ENCODE data around the gene IRF2BPL. TPM values are rescaled to one million over a fixed set of nuclear protein-coding genes. Genes with fewer than 3 reads are reported as not detected.
A peak's percentile ranks its signal among the peaks of the same experiment; 100 is the strongest.

The IRF2BPL gene
- total RNA-seq, 1 experiment from 2014 or later = 74.6 TPM

DNA sequence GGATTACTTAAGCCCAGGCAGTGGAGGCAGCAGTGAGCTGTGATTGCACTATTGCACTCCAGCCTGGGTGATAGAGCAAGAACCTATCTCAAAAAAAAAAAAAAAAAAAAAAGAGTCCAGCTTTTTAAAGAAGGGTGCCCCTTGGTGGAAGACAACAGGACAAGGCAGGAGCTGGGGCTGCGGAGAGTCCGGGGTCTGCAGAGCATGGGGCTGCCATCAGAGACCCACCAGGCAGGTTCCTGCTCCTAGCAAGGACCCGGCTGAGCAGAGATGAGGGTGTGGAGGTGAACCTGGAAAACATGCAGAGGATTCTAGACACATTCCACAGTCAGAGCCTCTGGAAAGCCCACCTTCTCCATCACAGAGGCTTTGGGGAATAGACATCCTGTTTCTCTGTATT, 48.5 kb upstream of the IRF2BPL start:
- Histone ChIP-seq H4K20me1 (ENCODE audit: insufficient read depth) (no peaks in the 10 kb centered on the region), H3K79me2 (ENCODE audit: insufficient read depth, low read length) (no peaks in the 10 kb centered on the region), H3K4me2 (ENCODE audit: low read length) (no peak overlapping the region), H3K27ac (ENCODE audit: low read depth, low read length) (no peak overlapping the region), H3K4me3 (replicated peaks in 1 of 2; ENCODE audit: low read depth in 1 of 2, low read length in 2 of 2) (no peak overlapping the region), H3K36me3 (ENCODE audit: control insufficient read depth in 1 of 2, insufficient read depth in 2 of 2, low read length in 2 of 2) (no peaks in the 10 kb centered on the region), H3K9ac (ENCODE audit: low read length) (no peak overlapping the region), H3K9me2 (ENCODE audit: insufficient read depth) (no peaks in the 10 kb centered on the region), H3K4me1 (ENCODE audit: control insufficient read depth in 1 of 2, insufficient read depth in 2 of 2, low read length in 2 of 2) (peaks cover 11 to 22% of the 10 kb centered on the region in 2 experiments), H2AFZ (ENCODE audit: low read depth, low read length, poor library complexity, severe bottlenecking) (no peak overlapping the region), H3K27me3 (ENCODE audit: insufficient read depth, low read length) (no peaks in the 10 kb centered on the region), H3K9me3 (ENCODE audit: control insufficient read depth in 1 of 2, insufficient read depth in 1 of 2, low read depth in 1 of 2, low read length in 2 of 2) (peaks cover 0 to 4% of the 10 kb centered on the region in 2 experiments; a peak in 1 of 4 replicates)
- ATAC-seq (no peak; the same call in 1 of the 2 replicates), DNase-seq (ENCODE audit: low read depth, low spot score) (no peak)
- RAD21 ChIA-PET (ENCODE audit: low non-redundant PET in 1 of 2, low total read pairs in 2 of 2, uncharacterized antibody in 2 of 2, unreplicated experiment in 2 of 2) = interaction anchor here (1.0 to 1.3 kb wide), 2 partner anchors 9 to 201 kb away, joined by 3 to 4 read pairs; no protein-coding TSS in a partner anchor
- TF ChIP-seq CBX3 (IDR thresholded peaks at IDR 0.05; ENCODE audit: low read depth) = no peak
- TF ChIP-seq TCF7L2 (IDR thresholded peaks at IDR 0.05; ENCODE audit: borderline replicate concordance, extremely low read depth, insufficient read depth, insufficient read length) = no peak
- TF ChIP-seq SRF (IDR thresholded peaks at IDR 0.05; ENCODE audit: low read depth) = no peak
- no peak for TF ChIP-seq YY1 (IDR thresholded peaks at IDR 0.05; ENCODE audit: extremely low read depth, insufficient replicate concordance, low read depth, low read length)
- TF ChIP-seq, protein P1, sequence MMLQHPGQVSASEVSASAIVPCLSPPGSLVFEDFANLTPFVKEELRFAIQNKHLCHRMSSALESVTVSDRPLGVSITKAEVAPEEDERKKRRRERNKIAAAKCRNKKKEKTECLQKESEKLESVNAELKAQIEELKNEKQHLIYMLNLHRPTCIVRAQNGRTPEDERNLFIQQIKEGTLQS (IDR thresholded peaks at IDR 0.05) = no peak
- CTCF ChIA-PET = interaction anchor here (0.6 to 2.0 kb wide), 7 partner anchors 9 to 239 kb away, joined by 3 to 11 read pairs (median 4); no protein-coding TSS in a partner anchor
- BruUV-seq (replicated peaks) = no TSS peak
- intact Hi-C loops (cut with micrococcal nuclease) = no loop called here
- POLR2A ChIA-PET = interaction anchor here (0.7 to 1.2 kb wide), 4 partner anchors 19 to 74 kb away, joined by 3 to 4 read pairs (median 3); no protein-coding TSS in a partner anchor

DNA sequence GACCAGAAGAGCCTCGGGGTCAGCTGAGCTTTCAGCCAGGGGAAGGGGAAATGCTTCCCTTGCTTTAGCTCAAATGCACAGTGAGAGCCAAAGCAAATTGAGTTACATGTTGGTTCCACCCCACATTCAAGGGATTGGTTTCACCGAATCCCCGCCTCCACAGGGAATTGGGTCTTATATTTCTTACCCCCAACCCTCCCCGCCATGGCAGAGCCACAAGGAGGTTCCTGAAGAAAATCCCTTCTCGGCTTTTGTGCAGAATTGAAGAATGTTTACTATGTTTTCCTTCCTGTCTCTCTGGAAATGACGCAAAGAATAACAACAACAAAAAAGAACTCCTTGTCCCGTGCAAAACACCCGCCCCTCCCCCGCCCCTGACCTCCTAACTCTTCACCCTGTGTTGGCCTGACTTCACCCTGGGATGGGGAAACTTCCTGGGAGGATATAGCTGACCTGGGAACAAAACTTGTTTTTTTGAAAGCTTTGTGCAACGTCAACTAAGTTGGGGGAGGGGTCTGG, 47.7 kb upstream of the IRF2BPL start:
- Histone ChIP-seq H3K9me3 (ENCODE audit: control insufficient read depth in 1 of 2, insufficient read depth in 1 of 2, low read depth in 1 of 2, low read length in 2 of 2) (peaks cover 0 to 4% of the 10 kb centered on the region in 2 experiments; a peak in 1 of 4 replicates), H3K9ac (ENCODE audit: low read length) (no peak overlapping the region), H3K4me1 (ENCODE audit: control insufficient read depth in 1 of 2, insufficient read depth in 2 of 2, low read length in 2 of 2) (peaks cover 19 to 31% of the 10 kb centered on the region in 2 experiments), H2AFZ (ENCODE audit: low read depth, low read length, poor library complexity, severe bottlenecking) (peak overlapping the region; percentile 61), H3K9me2 (ENCODE audit: insufficient read depth) (no peaks in the 10 kb centered on the region), H3K27me3 (ENCODE audit: insufficient read depth, low read length) (no peaks in the 10 kb centered on the region), H3K79me2 (ENCODE audit: insufficient read depth, low read length) (no peaks in the 10 kb centered on the region), H3K4me2 (ENCODE audit: low read length) (no peak overlapping the region), H3K36me3 (ENCODE audit: control insufficient read depth in 1 of 2, insufficient read depth in 2 of 2, low read length in 2 of 2) (no peaks in the 10 kb centered on the region), H3K27ac (ENCODE audit: low read depth, low read length) (no peak overlapping the region), H3K4me3 (replicated peaks in 1 of 2; ENCODE audit: low read depth in 1 of 2, low read length in 2 of 2) (no peak overlapping the region), H4K20me1 (ENCODE audit: insufficient read depth) (no peaks in the 10 kb centered on the region)
- POLR2A ChIA-PET = interaction anchor here (0.7 to 1.2 kb wide), 2 partner anchors 20 to 54 kb away, joined by 3 to 4 read pairs; no protein-coding TSS in a partner anchor
- intact Hi-C loops (cut with micrococcal nuclease) = no loop called here
- RAD21 ChIA-PET (ENCODE audit: low non-redundant PET in 1 of 2, low total read pairs in 2 of 2, uncharacterized antibody in 2 of 2, unreplicated experiment in 2 of 2) = interaction anchor here (1.0 to 1.3 kb wide), 2 partner anchors 9 to 200 kb away, joined by 3 to 4 read pairs; no protein-coding TSS in a partner anchor
- TF ChIP-seq TCF7L2 (IDR thresholded peaks at IDR 0.05; ENCODE audit: borderline replicate concordance, extremely low read depth, insufficient read depth, insufficient read length) = no peak
- TF ChIP-seq EZH2 (IDR thresholded peaks at IDR 0.05) = no peak
- TF ChIP-seq CEBPB (IDR thresholded peaks at IDR 0.05; ENCODE audit: low read depth) = no peak
- TF ChIP-seq, protein P2, sequence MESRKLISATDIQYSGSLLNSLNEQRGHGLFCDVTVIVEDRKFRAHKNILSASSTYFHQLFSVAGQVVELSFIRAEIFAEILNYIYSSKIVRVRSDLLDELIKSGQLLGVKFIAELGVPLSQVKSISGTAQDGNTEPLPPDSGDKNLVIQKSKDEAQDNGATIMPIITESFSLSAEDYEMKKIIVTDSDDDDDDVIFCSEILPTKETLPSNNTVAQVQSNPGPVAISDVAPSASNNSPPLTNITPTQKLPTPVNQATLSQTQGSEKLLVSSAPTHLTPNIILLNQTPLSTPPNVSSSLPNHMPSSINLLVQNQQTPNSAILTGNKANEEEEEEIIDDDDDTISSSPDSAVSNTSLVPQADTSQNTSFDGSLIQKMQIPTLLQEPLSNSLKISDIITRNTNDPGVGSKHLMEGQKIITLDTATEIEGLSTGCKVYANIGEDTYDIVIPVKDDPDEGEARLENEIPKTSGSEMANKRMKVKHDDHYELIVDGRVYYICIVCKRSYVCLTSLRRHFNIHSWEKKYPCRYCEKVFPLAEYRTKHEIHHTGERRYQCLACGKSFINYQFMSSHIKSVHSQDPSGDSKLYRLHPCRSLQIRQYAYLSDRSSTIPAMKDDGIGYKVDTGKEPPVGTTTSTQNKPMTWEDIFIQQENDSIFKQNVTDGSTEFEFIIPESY (IDR thresholded peaks at IDR 0.05; ENCODE audit: extremely low read depth, insufficient replicate concordance, low read length) = no peak
- TF ChIP-seq JUND (IDR thresholded peaks at IDR 0.05) = no peak
- TF ChIP-seq, protein P3, sequence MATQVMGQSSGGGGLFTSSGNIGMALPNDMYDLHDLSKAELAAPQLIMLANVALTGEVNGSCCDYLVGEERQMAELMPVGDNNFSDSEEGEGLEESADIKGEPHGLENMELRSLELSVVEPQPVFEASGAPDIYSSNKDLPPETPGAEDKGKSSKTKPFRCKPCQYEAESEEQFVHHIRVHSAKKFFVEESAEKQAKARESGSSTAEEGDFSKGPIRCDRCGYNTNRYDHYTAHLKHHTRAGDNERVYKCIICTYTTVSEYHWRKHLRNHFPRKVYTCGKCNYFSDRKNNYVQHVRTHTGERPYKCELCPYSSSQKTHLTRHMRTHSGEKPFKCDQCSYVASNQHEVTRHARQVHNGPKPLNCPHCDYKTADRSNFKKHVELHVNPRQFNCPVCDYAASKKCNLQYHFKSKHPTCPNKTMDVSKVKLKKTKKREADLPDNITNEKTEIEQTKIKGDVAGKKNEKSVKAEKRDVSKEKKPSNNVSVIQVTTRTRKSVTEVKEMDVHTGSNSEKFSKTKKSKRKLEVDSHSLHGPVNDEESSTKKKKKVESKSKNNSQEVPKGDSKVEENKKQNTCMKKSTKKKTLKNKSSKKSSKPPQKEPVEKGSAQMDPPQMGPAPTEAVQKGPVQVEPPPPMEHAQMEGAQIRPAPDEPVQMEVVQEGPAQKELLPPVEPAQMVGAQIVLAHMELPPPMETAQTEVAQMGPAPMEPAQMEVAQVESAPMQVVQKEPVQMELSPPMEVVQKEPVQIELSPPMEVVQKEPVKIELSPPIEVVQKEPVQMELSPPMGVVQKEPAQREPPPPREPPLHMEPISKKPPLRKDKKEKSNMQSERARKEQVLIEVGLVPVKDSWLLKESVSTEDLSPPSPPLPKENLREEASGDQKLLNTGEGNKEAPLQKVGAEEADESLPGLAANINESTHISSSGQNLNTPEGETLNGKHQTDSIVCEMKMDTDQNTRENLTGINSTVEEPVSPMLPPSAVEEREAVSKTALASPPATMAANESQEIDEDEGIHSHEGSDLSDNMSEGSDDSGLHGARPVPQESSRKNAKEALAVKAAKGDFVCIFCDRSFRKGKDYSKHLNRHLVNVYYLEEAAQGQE (IDR thresholded peaks at IDR 0.05; ENCODE audit: low read depth) = no peak
- CTCF ChIA-PET = interaction anchor here (0.8 to 2.0 kb wide), 6 partner anchors 10 to 240 kb away, joined by 3 to 11 read pairs (median 4); no protein-coding TSS in a partner anchor
- BruUV-seq (replicated peaks) = no TSS peak
- DNase-seq (ENCODE audit: low read depth, low spot score) = no peak
- ATAC-seq = no peak
